ENCODE results near the gene MKKS.
"Not testable (repeated sequence)": the region's sequence is repeated elsewhere in the genome, so short reads cannot be mapped to it uniquely, and the experiment has no call there.

MKKS gene

GRCh38 chr20:10448270-10449156 lies 14.5 kb upstream of the MKKS start:
- no peak for DNase-seq

GRCh38 chr20:10447028-10447427 lies 13.0 kb upstream of the MKKS start:
- no peak for DNase-seq

DNA sequence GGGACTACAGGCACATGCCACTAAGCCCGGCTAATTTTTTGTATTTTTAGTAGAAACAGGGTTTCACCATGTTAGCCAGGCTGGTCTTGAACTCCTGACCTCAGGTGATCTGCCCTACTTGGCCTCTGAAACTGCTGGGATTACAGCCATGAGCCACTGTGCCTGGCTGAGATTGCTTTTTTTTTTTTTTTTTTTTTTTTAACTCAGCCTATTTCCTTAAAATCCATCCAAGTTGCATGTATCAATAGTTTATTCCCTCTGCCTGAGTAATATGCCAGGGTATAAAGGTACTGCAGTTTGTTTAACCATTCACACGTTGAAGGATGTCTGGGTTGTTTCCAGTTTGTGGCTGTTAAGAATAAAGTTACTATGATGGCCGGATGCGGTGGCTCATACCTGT lies 11.7 kb upstream of the MKKS start:
- no peak for DNase-seq

- no peak for DNase-seq
These were observed 9.9 kb upstream of the MKKS start for GRCh38 chr20:10443936-10444335.

GRCh38 chr20:10438217-10438616 lies 4.2 kb upstream of the MKKS start:
- DNase-seq: no peak

DNA sequence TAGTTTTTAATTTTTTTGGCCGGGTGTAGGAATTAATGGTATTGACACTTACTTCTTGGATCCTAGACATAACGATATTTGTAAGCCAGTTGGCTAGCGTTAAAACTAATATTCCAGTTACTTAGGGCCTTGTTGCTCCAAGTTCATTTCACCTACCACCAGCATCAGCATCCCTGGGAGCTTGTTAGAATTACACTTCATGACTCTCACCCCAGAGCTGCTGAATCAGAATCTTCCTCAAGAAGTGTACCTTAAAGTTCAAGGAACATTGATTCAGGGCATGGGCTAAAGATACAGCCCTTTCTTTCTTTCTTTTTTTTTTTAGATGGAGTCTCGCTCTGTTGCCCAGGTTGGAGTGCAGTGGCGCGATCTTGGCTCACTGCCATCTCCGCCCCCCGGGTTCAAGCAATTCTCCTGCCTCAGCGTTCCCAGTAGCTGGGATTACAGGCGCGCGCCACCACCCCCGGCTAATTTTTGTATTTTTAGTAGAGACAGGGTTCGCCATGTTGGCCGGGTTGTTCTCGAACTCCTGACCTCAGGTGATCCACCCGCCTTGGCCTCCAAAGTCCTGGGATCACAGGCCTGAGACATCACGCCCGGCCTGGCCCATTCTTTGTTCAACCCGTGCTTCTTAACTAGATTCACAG lies 2.2 kb upstream of the MKKS start:
- no peak for DNase-seq

DNA sequence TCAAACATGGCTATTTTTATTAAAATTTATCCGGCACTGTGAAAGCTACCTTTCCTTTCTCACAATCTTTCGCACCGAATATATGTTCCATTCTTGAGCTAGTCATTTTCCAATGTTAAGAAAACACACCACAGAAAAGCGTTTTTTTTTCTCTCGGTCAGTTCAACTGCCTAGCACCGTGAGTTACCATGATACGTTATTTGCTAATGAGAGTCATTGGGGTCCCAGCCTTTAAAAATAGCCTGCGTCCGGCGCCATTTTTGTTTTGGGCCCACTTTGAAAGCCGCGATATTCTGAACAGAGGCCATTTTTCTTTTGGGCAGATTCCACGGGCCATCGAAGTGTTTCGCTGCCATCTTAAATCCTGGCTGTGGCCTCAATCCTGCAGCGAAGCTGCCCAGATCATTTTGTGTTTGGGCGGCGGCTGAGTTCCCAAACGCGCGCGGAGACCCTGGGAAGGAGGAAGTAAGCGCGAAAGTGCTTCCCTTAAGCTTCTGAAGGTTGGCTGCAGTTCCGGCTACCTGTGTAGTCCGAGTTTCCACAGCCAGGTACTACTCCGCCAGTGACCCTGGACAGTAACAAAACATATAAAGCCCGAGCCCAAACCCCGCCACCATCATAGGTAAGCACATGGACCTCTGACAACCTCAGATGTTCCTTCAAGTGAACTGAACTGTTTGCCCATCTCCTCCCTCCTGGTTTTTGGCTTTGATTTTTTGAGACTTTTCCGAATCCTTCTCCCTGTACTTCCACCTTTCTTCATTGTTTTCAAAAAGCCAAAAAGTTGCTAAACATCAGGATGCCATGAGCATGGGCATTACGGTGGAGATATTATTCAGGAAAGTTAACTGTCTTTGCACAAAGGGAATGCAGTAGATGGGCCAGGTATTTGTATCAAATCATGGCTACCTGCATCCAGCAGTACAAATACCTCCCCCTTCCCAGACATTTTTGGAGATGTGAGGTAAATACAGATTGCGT lies 1.1 kb upstream of the MKKS start, which contains the start of gene SLX4IP:
TSS of gene SLX4IP (plus strand) at position 474 of the 981 bp plus-strand sequence. CDS start 22,900 bp downstream, outside the sequence.
- peak; percentile 96 to 97 for DNase-seq

- peak; percentile 95 to 97 for DNase-seq
These were observed 427 bp upstream of the MKKS start for GRCh38 chr20:10434467-10434831.

DNA sequence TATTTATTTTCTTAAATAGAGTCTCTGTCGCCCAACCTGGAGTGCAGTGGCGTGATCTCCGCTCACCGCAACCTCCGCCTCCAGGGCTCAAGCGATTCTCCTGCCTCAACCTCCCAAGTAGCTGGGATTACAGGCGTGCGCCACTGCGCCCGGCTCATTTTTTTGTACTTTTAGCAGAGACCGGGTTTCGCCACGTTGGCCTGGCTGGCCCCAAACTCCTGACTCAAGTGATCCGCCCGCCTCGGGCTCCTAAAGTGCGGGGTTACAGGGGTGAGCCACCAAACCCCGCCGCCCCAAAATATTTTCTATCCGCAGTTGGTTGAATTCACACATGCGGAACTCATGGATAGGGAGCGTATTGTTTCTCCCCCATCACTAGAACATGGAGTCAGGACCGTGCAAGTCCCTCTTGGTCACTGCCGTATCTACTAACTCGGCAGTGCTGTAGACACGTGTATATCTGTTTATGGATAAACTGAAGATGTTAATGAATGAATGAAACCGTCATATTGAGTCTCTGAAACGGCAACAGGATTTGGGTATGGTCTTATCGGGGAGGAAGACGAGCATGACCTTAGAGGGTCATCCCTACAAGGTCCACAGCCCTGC lies 904 bp downstream of the MKKS start:
- DNase-seq: no peak

DNA sequence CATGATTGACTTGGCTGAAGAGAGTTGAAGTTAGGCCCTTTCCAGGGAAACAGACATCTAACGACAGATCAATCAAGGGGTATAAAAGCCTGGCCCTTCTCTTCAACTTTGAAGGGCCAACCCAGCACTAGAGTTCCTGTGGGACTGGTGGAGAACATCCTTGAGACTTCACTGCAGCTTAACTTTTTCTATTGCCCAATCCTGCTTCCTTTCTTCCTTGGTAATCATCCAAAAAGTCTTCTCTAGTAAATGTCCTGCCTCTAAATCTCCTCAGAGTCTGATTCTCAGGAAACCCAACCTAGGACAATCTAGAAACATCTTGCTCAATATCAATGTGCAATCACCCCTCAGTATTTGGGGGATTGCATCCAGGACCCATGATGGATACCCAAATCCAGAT lies 1.9 kb downstream of the MKKS start:
- no peak for DNase-seq

DNA sequence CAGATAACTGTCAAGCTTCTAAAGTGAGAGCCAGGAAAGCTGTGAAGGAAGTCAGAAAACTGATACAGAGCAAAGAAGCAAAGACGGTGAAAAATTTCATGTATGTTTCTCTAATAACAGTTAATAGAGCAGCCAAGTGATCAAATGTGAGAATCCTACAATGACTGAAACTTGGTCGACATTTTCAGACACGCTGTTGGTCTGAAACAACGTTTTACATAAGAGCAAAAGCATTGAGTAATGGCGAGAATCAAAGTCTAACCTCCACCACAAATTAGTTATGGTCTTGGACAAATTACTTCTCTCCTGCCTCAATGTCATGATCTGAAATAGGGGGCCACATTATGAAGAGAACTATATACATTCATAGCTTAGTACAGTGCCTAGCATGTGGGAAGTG lies 3.3 kb downstream of the MKKS start:
- DNase-seq: no peak

- DNase-seq: no peak
These were observed 4.0 kb downstream of the MKKS start for GRCh38 chr20:10430000-10430466.

DNA sequence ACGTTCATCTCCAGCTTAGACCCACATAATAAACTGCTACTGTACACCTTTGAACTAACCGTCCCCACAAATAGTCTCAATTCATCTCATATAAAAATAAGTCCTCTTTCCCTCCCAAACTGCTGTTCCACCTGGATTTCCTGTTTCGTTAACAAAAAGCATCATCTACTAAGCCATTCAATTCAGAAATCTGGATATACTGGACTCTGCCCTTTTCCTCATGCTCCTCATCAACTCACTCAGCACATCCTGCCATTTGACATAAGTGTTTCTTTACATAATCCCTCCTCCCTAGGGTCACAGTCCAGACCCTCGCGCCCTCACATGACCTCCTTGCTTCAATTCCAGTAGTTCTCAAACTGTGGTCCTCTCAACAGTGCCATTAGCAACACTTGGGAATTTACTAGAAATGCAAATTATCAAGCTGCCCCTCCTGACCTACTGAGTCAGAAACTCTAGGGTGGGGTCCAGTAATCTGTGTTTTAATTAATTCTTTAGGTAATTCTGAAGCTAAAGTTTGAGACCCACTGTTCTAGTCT lies 4.5 kb downstream of the MKKS start:
- no peak for DNase-seq

GRCh38 chr20:10428008-10428407 lies 6.0 kb downstream of the MKKS start:
- no peak for DNase-seq

GRCh38 chr20:10427060-10427692 lies 6.8 kb downstream of the MKKS start:
- DNase-seq: peak in 1 of 2 experiments; percentile 40

DNA sequence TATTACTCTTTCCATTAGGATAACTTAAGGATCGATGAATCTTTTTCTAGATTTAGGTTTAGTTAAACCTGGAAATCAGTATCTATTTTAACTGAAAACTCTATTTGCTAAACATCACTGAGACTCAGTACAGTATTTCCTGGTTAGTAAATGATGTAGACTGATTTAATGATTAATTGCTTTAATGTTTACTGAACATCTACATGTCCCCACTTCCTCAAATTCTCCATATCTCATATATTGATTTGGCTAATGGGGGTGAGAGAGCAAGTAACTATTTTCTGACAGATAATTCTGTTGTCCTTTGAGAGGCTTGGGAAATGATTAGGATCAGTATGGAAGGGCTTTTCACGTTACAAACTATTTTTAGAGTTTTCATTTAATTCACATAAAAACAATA lies 10.3 kb downstream of the MKKS start:
- no peak for DNase-seq

DNA sequence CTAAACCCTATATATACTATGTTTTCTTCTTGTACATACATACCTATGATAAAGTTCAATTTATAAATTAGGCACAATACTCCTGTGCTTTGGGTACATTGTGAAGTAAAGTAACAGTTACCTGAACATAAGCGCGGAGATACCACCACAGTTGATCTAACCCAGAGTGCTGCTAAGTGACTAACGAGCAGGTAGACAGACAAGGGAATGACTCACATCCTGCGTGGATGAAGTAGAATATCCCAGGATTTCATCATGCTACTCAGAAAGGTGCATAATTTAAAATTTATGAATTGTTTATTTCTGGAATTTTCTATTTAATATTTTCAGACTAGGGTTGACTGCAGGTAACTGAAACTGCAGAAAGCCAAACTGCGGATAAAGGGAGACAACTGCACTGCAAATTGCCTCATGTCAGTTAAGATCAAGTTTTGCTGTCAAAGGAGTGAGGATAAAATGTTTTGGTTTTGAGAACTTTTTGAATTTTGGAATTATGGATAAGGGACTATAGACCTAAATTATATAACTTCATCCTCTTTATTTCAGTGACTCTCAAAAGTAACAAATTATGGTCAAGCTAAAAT lies 14.4 kb downstream of the MKKS start:
- no peak for DNase-seq

DNA sequence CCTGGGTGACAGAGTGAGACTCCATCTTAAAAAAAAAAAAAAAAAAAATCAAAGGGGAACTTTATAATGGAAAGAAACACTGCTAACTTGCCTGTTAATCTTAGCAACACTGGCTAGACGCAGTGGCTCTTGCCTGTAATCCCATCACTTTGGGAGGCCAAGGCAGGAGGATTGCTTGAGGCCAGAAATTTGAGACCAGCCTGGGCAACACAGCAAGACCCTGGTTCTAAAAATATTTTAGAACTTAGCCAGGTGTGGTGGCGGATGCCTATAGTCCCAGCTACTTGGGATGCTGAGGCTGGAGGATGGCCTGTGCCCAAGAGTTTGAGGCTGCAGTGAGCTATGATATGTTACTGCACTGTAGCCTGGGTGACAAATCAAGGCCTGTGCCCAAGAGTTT lies 16.8 kb downstream of the MKKS start:
- DNase-seq: not testable (repeated sequence)

DNA sequence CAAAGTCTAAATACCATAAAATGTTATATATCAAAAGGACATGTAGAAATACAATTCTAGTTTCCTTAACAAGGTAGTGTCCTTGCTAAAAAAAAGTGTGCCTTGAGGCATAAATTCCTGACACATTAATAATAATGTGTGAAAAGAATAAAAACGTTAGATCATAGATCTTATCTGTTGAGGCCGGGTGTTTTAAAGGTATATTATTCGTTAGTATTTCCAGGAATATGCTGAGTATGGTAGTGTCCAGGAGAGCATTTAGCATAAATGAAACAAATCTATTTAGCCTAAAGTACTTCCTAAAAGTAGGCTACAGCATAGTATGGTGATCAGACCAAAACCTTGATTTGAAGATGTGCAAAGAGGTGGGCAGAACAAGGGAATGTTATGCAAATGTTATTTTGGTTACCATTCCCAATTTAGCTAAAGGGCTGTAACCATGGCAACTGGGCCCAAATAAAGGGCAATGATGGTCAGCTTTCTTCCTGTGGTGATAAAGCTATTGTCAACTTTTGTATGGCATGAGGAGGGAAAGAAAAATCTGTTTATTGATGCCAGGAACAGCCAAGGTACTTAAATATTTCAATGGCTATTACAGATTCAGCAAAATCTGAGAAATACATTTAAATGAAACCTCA lies 18.9 kb downstream of the MKKS start:
- DNase-seq: no peak

GRCh38 chr20:10412591-10413408 lies 21.2 kb downstream of the MKKS start:
- DNase-seq: no peak
